IPS-18a (cell line): ENCODE results near the gene LYPLA2.
"Not testable (repeated sequence)": the region's sequence is repeated elsewhere in the genome, so short reads cannot be mapped to it uniquely, and the experiment has no call there.

Source experiments
- H3K27ac ChIP-seq: one replicate; pipeline ENCODE4 v1.5.1; 2013; ENCODE audit warnings: low read length
- H3K27me3 ChIP-seq: one replicate; pipeline ENCODE4 v1.6.1; 2013; ENCODE audit warnings: mild to moderate bottlenecking, low read length; ENCODE audit not compliant: control insufficient read depth, insufficient read depth
- H3K36me3 ChIP-seq: one replicate; pipeline ENCODE4 v1.6.1; 2013; ENCODE audit warnings: low read depth, low read length; ENCODE audit not compliant: control insufficient read depth
- H3K4me1 ChIP-seq: one replicate; pipeline ENCODE4 v1.6.1; 2013; ENCODE audit warnings: low read depth, low read length; ENCODE audit not compliant: control insufficient read depth
- H3K4me3 ChIP-seq: one replicate; pipeline ENCODE4 v1.5.1; 2013; ENCODE audit warnings: low read length
- H3K9ac ChIP-seq: one replicate; pipeline ENCODE4 v1.6.1; 2013; ENCODE audit warnings: mild to moderate bottlenecking, low read length, moderate library complexity
- H3K9me3 ChIP-seq: one replicate; pipeline ENCODE4 v1.6.1; 2013; ENCODE audit warnings: low read depth, low read length; ENCODE audit not compliant: control insufficient read depth

LYPLA2 gene

GRCh38 chr1:23825762-23826522 lies 35.0 kb downstream of the LYPLA2 start:
- Histone ChIP-seq H3K27ac (no peak overlapping the region), H3K9ac (peak overlapping the region; percentile 86)

GRCh38 chr1:23826590-23826989 lies 35.6 kb downstream of the LYPLA2 start:
- H3K4me3 ChIP-seq, H3K9ac ChIP-seq, H3K36me3 ChIP-seq, H3K27me3 ChIP-seq, H3K9me3 ChIP-seq, H3K4me1 ChIP-seq, H3K27ac ChIP-seq: not testable (repeated sequence)

More at GRCh38 chr1:23825762-23826522, 35.0 kb downstream of the LYPLA2 start:
- H3K27me3 ChIP-seq: no peaks in the 10 kb centered on the region
- peak overlapping the region; percentile 88 for H3K4me3 ChIP-seq
- no peaks in the 10 kb centered on the region for H3K4me1 ChIP-seq
- H3K9me3 ChIP-seq: no peaks in the 10 kb centered on the region
- H3K36me3 ChIP-seq: no peaks in the 10 kb centered on the region

GRCh38 chr1:23827717-23828116 lies 36.8 kb downstream of the LYPLA2 start:
- Histone ChIP-seq H3K36me3 (no peaks in the 10 kb centered on the region), H3K27ac (no peak overlapping the region), H3K9ac (no peak overlapping the region), H3K4me3 (no peak overlapping the region), H3K4me1 (no peaks in the 10 kb centered on the region), H3K27me3 (no peaks in the 10 kb centered on the region), H3K9me3 (no peaks in the 10 kb centered on the region)

- H3K4me3 ChIP-seq, H3K9ac ChIP-seq, H3K36me3 ChIP-seq, H3K4me1 ChIP-seq, H3K9me3 ChIP-seq, H3K27ac ChIP-seq: not testable (repeated sequence)
- H3K27me3 ChIP-seq: peaks cover 11% of the 10 kb centered on the region
Measured at GRCh38 chr1:23834156-23834555, 43.2 kb downstream of the LYPLA2 start.

- H3K4me1 ChIP-seq: no peaks in the 10 kb centered on the region
- no peaks in the 10 kb centered on the region for H3K36me3 ChIP-seq
- no peaks in the 10 kb centered on the region for H3K9me3 ChIP-seq
- H3K27me3 ChIP-seq: peaks cover 11% of the 10 kb centered on the region
- no peak overlapping the region for H3K9ac ChIP-seq
- no peak overlapping the region for H3K4me3 ChIP-seq
- H3K27ac ChIP-seq: no peak overlapping the region
Measured at GRCh38 chr1:23836037-23836436, 45.1 kb downstream of the LYPLA2 start.

DNA sequence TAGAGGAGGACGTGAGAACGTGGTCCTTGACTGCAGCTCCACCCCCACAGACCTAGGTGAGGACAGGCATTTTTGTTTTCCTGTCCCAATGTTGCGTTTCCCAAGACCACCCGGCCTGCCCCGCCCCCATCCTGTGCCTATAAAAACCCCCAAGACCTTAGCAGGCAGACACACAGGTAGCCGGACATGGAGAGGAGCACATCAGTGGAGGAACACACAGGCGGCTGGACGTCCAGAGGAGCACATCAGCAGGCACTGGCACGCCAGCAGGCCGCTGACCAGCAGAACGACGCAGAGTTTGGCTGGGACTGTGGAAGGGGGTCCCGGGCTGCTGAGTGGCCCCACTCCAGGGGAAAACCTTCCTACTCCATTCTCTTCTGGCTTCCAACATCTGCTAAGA lies 47.0 kb downstream of the LYPLA2 start:
- no peak overlapping the region for H3K9ac ChIP-seq
- H3K4me3 ChIP-seq: peak overlapping the region; percentile 57
- no peak overlapping the region for H3K27ac ChIP-seq
- no peaks in the 10 kb centered on the region for H3K4me1 ChIP-seq
- no peaks in the 10 kb centered on the region for H3K36me3 ChIP-seq
- no peaks in the 10 kb centered on the region for H3K9me3 ChIP-seq
- peaks cover 11% of the 10 kb centered on the region for H3K27me3 ChIP-seq

- Histone ChIP-seq H3K9ac (no peak overlapping the region), H3K4me1 (no peaks in the 10 kb centered on the region), H3K27me3 (peaks cover 11% of the 10 kb centered on the region), H3K9me3 (no peaks in the 10 kb centered on the region), H3K4me3 (peak overlapping the region; percentile 57), H3K36me3 (no peaks in the 10 kb centered on the region), H3K27ac (no peak overlapping the region)
Measured at GRCh38 chr1:23838401-23838866, 47.5 kb downstream of the LYPLA2 start.

- H3K4me3 ChIP-seq: no peak overlapping the region
- no peaks in the 10 kb centered on the region for H3K4me1 ChIP-seq
- H3K9ac ChIP-seq: no peak overlapping the region
- no peak overlapping the region for H3K27ac ChIP-seq
- no peaks in the 10 kb centered on the region for H3K27me3 ChIP-seq
- H3K9me3 ChIP-seq: no peaks in the 10 kb centered on the region
- H3K36me3 ChIP-seq: no peaks in the 10 kb centered on the region
Measured at GRCh38 chr1:23843644-23844043, 52.7 kb downstream of the LYPLA2 start.
